GM12873 (cell line): Measurements from ENCODE around the gene C1orf52.

ENCODE experiments used
- TF ChIP-seq, protein P1 (sequence below): IDR thresholded peaks from 2 replicates; pipeline ENCODE4 v1.5.1; 2012; ENCODE audit warnings: low read depth, mild to moderate bottlenecking, moderate library complexity, low read length, control low read depth; ENCODE audit not compliant: insufficient read depth; ENCODE audit errors: missing control alignments

Gene C1orf52

GRCh38 chr1:85229574-85230097 lies 29.8 kb downstream of the C1orf52 start:
- TF ChIP-seq, protein P1, sequence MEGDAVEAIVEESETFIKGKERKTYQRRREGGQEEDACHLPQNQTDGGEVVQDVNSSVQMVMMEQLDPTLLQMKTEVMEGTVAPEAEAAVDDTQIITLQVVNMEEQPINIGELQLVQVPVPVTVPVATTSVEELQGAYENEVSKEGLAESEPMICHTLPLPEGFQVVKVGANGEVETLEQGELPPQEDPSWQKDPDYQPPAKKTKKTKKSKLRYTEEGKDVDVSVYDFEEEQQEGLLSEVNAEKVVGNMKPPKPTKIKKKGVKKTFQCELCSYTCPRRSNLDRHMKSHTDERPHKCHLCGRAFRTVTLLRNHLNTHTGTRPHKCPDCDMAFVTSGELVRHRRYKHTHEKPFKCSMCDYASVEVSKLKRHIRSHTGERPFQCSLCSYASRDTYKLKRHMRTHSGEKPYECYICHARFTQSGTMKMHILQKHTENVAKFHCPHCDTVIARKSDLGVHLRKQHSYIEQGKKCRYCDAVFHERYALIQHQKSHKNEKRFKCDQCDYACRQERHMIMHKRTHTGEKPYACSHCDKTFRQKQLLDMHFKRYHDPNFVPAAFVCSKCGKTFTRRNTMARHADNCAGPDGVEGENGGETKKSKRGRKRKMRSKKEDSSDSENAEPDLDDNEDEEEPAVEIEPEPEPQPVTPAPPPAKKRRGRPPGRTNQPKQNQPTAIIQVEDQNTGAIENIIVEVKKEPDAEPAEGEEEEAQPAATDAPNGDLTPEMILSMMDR, result no peak

DNA sequence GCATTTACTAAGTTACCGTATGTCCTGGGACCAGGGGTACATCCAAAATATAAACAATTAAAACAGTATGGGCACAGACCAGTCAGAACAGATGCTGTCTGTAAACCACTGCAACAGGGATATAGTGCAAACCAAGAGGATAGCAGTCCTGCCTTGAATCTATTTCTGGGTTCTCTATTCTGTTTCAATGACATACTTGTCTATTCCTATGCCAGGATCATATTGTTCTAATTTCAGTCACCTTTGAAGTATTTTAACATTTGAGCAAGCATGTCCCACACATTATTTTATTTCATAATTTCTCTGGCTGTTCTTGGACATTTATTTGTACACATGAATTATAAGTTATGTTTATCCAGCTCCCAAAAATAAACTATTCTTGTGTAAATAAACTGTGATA lies 30.5 kb downstream of the C1orf52 start:
- TF ChIP-seq, protein P1, result no peak

GRCh38 chr1:85225624-85226380 lies 33.7 kb downstream of the C1orf52 start:
- TF ChIP-seq, protein P1, result no peak

GRCh38 chr1:85224734-85225623 lies 34.5 kb downstream of the C1orf52 start:
- TF ChIP-seq, protein P1, result no peak

GRCh38 chr1:85224295-85224694 lies 35.2 kb downstream of the C1orf52 start:
- TF ChIP-seq, protein P1, result no peak

DNA sequence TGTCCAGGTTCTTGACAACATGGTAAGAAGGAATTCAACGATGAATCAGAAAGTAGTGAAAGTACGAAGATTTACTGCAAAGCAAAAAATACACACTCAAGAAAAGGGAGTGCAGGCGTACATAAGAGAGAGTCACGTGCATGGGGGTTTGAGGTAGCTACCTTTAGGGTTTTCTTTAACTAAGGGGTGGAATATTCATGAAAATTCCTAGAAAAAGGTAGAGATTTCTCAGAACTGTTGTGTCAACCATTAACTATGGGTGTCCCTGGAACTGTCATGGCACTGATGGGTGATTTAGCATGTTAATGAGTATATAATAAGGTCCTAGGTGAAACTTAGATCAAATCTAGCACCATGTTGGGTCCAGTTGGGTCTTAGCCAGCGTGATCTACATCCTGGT lies 36.1 kb downstream of the C1orf52 start:
- TF ChIP-seq, protein P1, result no peak

DNA sequence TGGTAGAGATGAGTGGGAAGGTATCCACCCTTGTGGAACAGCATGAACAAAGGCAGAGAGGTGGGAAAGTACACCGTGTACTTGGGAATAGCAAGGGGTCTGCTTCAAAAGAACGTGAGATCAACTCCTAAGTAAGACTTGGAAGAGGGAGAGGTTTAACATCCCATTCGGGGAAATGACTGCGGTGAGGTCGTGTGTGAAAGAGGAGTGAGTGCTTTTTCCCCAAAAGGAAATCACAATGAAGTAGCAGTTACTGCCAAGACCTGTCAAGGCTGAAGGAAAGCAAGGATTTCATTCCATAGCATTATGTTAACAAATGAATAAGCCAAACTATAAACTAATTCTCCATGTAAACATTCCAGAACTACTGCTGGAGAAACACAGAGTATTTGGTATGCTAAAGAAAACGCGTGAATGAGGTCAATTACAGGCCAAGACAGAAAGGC lies 38.7 kb downstream of the C1orf52 start:
- TF ChIP-seq, protein P1, result no peak
